Naive B cell (primary cell): ENCODE data around the gene RIPOR2. TPM values are rescaled to one million over a fixed set of nuclear protein-coding genes. Genes with fewer than 3 reads are reported as not detected.

Experiments used
- ATAC-seq, 2 donors: fragments of 150-1000 bp; cut with Tn5 transposase; 2 replicates each; pipeline ENCODE4 v1.10.0; 2021; ENCODE audit warnings: low read depth in 2 of 2, mild to moderate bottlenecking in 2 of 2, moderate library complexity in 2 of 2
- DNase-seq: peaks from one replicate; pipeline ENCODE4 v3.0.0; 2022
- H3K27ac Mint-ChIP-seq, 6 donors: one replicate each; pipeline ENCODE4 v1.8.0; 2020 to 2022; ENCODE audit warnings: mild to moderate bottlenecking in 6 of 6, mixed read lengths in 6 of 6, moderate library complexity in 5 of 6, inconsistent platforms in 2 of 6
- H3K27me3 Mint-ChIP-seq, 3 donors: one replicate each; pipeline ENCODE4 v1.8.0; 2021 to 2022; ENCODE audit warnings: mixed read lengths in 3 of 3, mild to moderate bottlenecking in 1 of 3
- H3K36me3 Mint-ChIP-seq, 2 donors: one replicate each; pipeline ENCODE4 v1.8.0; 2020 to 2022; ENCODE audit warnings: mixed read lengths in 2 of 2, inconsistent platforms in 1 of 2, mild to moderate bottlenecking in 1 of 2
- H3K4me1 Mint-ChIP-seq, 3 donors: one replicate each; pipeline ENCODE4 v1.8.0; 2020 to 2022; ENCODE audit warnings: mixed read lengths in 3 of 3, inconsistent platforms in 1 of 3, mild to moderate bottlenecking in 1 of 3, moderate library complexity in 1 of 3
- H3K4me3 Mint-ChIP-seq, 8 donors: one replicate each; pipeline ENCODE4 v1.8.0; 2020 to 2022; ENCODE audit warnings: mild to moderate bottlenecking in 8 of 8, mixed read lengths in 8 of 8, moderate library complexity in 8 of 8, inconsistent platforms in 2 of 8
- H3K9me3 Mint-ChIP-seq, 7 donors: one replicate each; pipeline ENCODE4 v1.8.0; 2020 to 2022; ENCODE audit warnings: mixed read lengths in 7 of 7, mild to moderate bottlenecking in 5 of 7, inconsistent platforms in 2 of 7, moderate library complexity in 1 of 7
- polyA plus RNA-seq, 6 donors: library from polyadenylated mRNA; unstranded; fragments of 300-500 nt; fragmentation: Illumina TruSeq; gene quantifications; one replicate each; pipeline ENCODE4 v1.2.3, GENCODE V29; 2021; ENCODE audit warnings: low read depth in 6 of 6

Gene RIPOR2, protein sequence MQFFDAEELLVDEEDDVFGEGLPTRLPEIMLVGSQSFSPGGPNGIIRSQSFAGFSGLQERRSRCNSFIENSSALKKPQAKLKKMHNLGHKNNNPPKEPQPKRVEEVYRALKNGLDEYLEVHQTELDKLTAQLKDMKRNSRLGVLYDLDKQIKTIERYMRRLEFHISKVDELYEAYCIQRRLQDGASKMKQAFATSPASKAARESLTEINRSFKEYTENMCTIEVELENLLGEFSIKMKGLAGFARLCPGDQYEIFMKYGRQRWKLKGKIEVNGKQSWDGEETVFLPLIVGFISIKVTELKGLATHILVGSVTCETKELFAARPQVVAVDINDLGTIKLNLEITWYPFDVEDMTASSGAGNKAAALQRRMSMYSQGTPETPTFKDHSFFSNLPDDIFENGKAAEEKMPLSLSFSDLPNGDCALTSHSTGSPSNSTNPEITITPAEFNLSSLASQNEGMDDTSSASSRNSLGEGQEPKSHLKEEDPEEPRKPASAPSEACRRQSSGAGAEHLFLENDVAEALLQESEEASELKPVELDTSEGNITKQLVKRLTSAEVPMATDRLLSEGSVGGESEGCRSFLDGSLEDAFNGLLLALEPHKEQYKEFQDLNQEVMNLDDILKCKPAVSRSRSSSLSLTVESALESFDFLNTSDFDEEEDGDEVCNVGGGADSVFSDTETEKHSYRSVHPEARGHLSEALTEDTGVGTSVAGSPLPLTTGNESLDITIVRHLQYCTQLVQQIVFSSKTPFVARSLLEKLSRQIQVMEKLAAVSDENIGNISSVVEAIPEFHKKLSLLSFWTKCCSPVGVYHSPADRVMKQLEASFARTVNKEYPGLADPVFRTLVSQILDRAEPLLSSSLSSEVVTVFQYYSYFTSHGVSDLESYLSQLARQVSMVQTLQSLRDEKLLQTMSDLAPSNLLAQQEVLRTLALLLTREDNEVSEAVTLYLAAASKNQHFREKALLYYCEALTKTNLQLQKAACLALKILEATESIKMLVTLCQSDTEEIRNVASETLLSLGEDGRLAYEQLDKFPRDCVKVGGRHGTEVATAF
- polyA plus RNA-seq = 100 to 1,000 TPM; 464 to 666 (median 484) TPM

DNA sequence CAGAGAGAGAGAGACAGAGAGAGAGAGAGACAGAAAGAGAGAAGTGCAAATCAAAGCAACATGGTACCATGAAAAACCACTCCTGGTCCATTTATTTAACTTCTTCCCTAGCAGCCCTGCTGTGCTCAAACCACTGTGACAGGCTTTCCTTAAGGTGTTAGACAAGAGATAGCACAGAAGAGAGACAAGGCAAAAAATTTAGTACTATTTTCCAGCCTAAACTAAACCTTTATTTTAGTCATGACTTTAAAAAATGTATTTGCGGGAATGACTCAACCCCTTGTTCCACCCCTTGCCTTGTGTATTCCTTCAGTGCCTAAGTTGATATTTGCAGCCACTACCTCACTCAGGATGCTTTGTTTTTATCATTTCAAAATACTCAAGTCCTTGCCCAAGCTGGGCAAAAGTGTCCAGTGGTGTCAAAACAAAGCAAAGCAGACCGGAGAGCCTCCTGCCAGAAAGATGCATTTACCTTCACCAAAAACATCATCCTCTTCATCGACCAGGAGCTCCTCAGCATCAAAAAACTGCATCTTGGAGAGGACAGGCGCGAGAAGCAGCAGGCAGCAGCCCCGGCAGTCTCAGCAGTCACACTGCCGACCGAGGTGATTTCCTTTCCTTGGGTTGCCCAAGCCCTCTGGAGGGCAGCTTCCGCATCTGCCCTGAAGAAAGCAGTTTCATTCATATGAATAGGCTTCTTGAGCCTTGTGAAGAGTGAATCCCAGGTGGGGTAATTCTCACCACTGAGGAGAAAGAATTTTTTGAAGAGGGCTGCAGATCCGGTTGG, at the start of gene RIPOR2:
Gene RIPOR2, minus strand, starts transcription at position 595 of the 787 bp plus-strand sequence. Its CDS starts 62 bp downstream, at position 533.
- ATAC-seq (peak; percentile 72 to 75), DNase-seq (peak; percentile 73)
- no peaks in the 10 kb centered on the region for H3K27me3 Mint-ChIP-seq
- peaks cover 38 to 41% of the 10 kb centered on the region in 2 donors for H3K36me3 Mint-ChIP-seq
- peaks cover 56 to 70% (median 69%) of the 10 kb centered on the region in 3 donors for H3K4me1 Mint-ChIP-seq
- H3K9me3 Mint-ChIP-seq = no peaks in the 10 kb centered on the region
- peak within 1 kb of the TSS; percentile 93 to 100 (median 100) for H3K4me3 Mint-ChIP-seq
- H3K27ac Mint-ChIP-seq = peak within 1 kb of the TSS; percentile 94 to 99 (median 97)

DNA sequence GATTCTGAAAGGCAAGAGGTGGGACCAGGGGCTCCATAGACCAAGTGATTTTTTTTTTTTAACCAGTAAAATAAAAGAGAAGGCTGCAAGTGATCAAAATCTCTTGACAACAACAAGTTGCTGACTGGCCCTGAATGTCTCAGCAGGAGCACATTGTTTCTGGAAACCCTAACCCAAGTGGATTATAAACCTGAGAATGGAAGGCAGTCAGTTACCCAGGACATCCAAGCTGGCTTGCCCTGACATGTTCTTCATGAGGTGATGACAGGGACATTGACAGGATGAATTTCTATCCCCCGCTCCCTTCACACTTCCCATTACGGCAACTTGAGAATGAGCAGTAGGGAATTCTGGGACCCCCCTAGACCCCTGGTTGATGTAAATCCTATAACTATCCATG, 49.6 kb upstream of the RIPOR2 start:
- H3K4me1 Mint-ChIP-seq = peaks cover 32 to 58% (median 50%) of the 10 kb centered on the region in 3 donors
- DNase-seq (no peak), ATAC-seq (no peak)
- no peaks in the 10 kb centered on the region for H3K36me3 Mint-ChIP-seq
- H3K27ac Mint-ChIP-seq = peak overlapping the region in 2 of 6 donors; percentile 38 to 56
- peaks cover 0 to 2% (median 0%) of the 10 kb centered on the region in 7 donors for H3K9me3 Mint-ChIP-seq
- H3K4me3 Mint-ChIP-seq = no peak overlapping the region
- H3K27me3 Mint-ChIP-seq = no peaks in the 10 kb centered on the region

DNA sequence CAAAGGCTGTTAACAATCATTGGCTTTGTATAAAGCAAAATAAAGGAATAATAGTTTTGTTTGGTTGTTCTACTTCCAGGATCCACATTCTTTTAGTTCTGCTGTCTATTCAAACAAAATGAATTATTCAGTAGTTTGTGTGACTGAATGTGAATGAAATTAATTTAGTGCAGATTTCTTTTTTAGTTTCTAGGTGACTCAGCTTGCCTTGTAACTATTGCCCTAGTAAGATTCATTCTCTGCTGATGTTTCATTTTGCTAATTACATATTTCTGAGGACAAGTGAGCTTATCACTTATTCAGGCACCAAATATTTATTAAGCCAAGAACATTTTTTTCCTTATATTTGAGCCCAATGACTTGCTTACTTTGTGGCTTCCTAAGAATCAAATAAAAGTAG, 46.5 kb upstream of the RIPOR2 start:
- Mint-ChIP-seq H3K9me3 (peaks cover 0 to 2% (median 0%) of the 10 kb centered on the region in 7 donors), H3K27me3 (no peaks in the 10 kb centered on the region), H3K27ac (peak overlapping the region in 1 of 6 donors; percentile 61), H3K4me3 (no peak overlapping the region), H3K36me3 (no peaks in the 10 kb centered on the region), H3K4me1 (peaks cover 27 to 57% (median 47%) of the 10 kb centered on the region in 3 donors)
- DNase-seq (no peak), ATAC-seq (no peak)

DNA sequence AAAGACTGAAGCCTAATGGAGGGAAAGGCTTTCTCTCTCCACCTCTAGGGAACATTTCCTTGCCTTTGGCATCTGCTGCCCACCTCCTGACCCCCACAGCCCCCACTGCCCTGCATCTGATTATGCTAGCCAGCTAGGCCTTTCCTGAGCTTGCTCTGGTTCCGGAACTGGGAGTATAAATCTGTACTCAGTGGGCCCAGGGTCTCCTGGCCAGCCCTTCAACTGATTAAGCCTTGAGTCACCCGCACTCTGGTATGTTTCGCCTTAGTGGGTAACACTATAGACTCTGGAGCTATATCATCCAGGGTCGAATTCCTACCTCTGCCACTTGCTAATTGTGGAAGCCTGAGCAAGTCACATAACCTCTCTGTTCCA, 45.6 kb upstream of the RIPOR2 start:
- Mint-ChIP-seq H3K27me3 (no peaks in the 10 kb centered on the region), H3K9me3 (no peaks in the 10 kb centered on the region), H3K36me3 (no peaks in the 10 kb centered on the region), H3K4me1 (peaks cover 20 to 48% (median 38%) of the 10 kb centered on the region in 3 donors), H3K4me3 (peak overlapping the region in 1 of 8 donors; percentile 37), H3K27ac (peak overlapping the region in 3 of 6 donors; percentile 5 to 59 (median 26))
- DNase-seq (no peak), ATAC-seq (no peak)

DNA sequence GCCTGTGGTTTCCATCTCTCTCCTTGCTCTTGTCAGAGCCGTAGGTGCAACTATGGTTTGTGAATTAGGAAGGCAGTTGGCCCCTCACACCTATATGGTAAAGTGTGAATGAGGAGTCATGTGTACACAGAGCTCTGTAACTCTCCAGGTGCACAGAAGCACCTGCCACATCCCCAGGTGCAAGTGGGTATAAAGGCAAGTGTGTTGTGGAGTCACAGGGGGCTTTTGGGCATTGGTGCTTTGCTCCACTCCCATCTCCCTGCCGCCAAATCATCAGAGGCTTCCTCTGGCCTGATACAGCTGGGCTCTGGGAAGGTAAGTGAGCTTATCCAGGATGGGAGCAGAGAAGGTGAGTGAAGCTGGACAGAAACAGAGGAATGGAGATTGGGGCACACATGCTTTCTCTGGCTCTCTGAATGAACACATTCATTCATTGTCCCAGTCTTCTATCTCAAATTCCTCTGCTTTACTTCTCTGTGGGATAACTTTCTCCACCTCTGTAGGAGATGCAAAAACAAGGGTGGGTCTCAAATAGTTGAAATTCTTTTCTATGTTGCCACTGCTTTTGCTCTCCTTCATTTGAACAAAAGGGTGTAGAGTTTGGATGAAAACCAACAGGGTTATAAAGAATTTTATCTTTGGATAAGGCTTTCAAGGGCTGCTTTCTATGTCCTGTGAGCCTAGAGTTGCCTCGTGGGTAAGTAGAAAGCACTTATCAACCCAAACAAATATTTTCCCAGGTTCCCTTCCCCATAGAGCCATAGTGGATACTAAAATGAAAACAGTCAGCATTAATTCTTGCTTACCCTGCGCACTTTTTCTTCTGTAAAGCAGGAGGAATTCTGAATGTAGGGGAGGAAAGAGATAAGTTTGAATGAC, 45.0 kb upstream of the RIPOR2 start:
- H3K27ac Mint-ChIP-seq = peak overlapping the region in 1 of 6 donors; percentile 63
- H3K9me3 Mint-ChIP-seq = no peaks in the 10 kb centered on the region
- no peak for DNase-seq
- H3K36me3 Mint-ChIP-seq = no peaks in the 10 kb centered on the region
- no peak for ATAC-seq
- H3K4me1 Mint-ChIP-seq = peaks cover 20 to 48% (median 37%) of the 10 kb centered on the region in 3 donors
- no peak overlapping the region for H3K4me3 Mint-ChIP-seq
- H3K27me3 Mint-ChIP-seq = no peaks in the 10 kb centered on the region

DNA sequence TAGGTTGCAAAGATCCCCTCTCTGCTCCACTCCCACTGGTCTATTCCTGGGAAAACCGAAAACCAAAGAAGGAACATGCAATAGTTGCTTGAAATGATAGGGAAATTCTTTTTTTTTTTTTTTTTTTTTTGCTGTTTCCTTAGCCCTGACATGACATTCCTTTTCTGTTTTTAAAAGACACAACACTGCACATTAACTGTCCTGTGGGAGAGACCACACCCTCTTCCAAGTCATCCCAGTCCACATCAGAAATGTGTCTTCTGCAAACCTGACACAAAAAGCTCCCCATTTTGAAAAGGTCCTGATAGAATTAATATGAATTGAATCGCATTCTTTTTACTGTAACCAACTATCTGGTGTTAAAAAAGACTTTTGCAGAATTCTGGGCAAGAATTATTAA, 43.4 kb upstream of the RIPOR2 start:
- Mint-ChIP-seq H3K9me3 (no peaks in the 10 kb centered on the region), H3K4me1 (peaks cover 32 to 54% (median 48%) of the 10 kb centered on the region in 3 donors), H3K27ac (peak overlapping the region in 2 of 6 donors; percentile 59 to 64), H3K27me3 (no peaks in the 10 kb centered on the region), H3K36me3 (no peaks in the 10 kb centered on the region), H3K4me3 (no peak overlapping the region)
- ATAC-seq = no peak
- no peak for DNase-seq

DNA sequence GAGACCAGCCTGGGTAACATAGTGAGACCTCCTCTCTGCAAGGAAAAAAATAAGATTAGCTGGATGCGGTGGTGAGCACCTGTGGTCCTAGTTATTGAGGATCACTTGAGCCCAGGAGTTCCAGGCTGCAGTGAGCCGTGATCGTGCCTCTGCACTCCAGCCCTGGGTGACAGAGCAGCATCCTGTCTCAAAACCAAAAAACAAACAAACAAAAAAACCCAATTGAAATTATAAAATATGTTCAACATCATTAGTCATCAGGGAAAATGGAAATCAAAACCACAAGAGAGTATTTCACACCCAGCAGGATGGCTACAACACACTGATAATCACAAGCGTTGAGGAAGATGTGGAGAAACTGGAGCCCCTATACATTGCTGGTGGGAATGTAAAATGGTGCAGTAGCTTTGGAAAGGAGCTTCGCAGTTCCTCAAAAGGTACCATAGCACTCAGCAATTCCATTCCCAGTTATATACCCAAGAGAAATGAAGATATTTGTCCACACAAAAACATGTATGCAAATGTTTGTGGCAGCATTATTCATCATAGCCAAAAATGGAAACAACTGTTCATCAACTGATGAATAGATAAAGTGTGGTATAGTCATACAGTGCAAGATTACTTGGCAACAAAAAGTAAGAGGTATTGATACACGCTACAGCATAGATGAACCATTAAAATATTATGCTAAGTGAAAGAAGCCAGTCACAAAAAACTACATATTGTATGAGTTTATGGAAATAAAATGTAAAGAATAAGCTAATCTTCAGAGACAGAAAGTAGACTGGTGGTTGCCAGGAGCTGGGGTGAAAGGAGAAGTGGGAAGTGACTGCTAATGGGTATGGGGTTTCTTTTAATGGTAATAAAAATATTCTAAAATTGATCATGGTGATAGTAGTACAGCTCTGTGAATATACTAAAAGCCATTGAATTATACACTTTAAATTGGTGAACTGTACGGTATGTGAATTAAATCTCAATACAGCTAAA, 38.7 kb upstream of the RIPOR2 start:
- peaks cover 0 to 7% of the 10 kb centered on the region in 2 donors for H3K36me3 Mint-ChIP-seq
- H3K27ac Mint-ChIP-seq = peak overlapping the region; percentile 66 to 95 (median 83)
- H3K27me3 Mint-ChIP-seq = no peaks in the 10 kb centered on the region
- no peaks in the 10 kb centered on the region for H3K9me3 Mint-ChIP-seq
- H3K4me1 Mint-ChIP-seq = peaks cover 44 to 56% (median 54%) of the 10 kb centered on the region in 3 donors
- ATAC-seq = peak; percentile 90 to 94
- peak overlapping the region in 7 of 8 donors; percentile 30 to 66 (median 50) for H3K4me3 Mint-ChIP-seq
- DNase-seq = no peak

DNA sequence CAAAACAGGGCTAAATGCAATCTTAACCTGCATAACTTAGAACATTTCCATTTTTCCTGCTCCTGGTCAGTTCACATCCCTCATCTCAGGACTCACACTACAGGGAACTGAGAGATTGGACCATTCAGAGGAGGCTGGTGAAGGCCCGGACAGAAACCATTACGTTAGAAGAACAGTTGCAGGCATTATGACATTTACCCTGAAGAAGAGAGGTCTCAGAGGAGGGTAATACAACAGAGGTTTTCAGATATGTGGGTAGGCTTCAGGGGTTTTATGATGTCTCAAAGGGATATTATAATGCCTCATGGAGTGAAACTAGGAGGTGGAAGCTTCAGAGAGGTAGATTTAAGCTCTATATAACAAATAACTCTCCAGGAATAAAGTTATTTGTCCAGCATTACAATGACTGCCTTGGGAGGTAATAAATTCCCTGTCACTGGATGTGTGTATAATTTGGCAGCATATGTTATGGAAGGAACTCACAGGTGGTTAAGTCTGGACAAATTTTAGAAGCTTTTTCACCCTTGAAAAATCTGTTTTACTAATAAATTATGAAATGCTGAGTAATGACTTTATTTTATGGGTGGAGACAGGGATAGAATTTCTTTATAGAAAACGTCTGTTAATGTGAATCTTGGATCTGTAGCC, 36.7 kb upstream of the RIPOR2 start:
- Mint-ChIP-seq H3K27me3 (no peaks in the 10 kb centered on the region), H3K4me1 (peaks cover 47 to 60% (median 54%) of the 10 kb centered on the region in 3 donors), H3K9me3 (no peaks in the 10 kb centered on the region), H3K27ac (peak overlapping the region in 2 of 6 donors; percentile 69 to 70), H3K4me3 (peak overlapping the region in 2 of 8 donors; percentile 2 to 63), H3K36me3 (peaks cover 0 to 7% of the 10 kb centered on the region in 2 donors)
- DNase-seq = no peak
- no peak for ATAC-seq

DNA sequence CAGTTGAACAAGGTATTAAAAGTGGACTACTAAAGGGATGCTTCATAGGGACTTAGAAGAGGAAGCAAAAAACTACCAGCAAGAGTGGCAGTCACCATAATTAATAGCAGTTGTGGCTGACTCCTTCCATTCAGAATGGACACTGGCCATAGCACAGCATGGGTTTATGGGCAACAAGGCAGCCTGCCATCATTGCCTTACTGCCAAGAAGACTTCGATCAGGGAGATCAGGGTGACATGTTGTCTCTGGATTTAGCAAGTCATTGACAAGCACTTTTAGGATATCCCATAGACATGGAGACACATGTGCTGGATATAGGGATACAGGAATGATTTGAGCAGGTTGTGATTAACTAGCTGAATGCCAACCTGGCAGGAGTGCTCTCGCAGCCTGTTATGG, 35.3 kb upstream of the RIPOR2 start:
- ATAC-seq (no peak), DNase-seq (no peak)
- H3K27me3 Mint-ChIP-seq = no peaks in the 10 kb centered on the region
- H3K4me1 Mint-ChIP-seq = peaks cover 52 to 72% (median 65%) of the 10 kb centered on the region in 3 donors
- peak overlapping the region in 1 of 6 donors; percentile 5 for H3K27ac Mint-ChIP-seq
- no peak overlapping the region for H3K4me3 Mint-ChIP-seq
- H3K9me3 Mint-ChIP-seq = no peaks in the 10 kb centered on the region
- H3K36me3 Mint-ChIP-seq = peaks cover 0 to 7% of the 10 kb centered on the region in 2 donors

DNA sequence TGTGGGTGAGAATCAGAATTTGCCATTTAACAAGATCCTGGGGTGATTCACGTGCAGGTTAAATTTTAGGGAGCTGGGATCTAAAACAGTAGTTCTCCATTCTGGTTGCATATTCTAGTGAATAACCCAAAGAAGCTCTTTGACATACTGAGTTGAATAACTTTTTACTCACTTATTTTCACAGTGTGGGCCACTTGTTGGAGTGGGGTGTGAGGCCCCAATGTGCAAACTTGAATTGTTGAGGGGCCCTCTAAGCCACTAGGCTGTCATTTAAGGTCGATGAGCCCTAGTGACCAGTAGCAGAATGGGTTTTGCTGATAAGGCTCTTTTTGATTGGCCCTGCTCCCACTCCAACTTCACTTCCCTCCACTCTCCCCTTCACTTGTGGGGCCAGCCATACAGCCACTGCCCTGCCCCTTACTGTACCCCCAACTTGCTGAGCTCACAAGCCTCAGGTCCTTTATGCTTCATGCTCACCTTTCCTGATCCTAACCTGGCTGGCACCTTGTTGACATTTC, 33.6 kb upstream of the RIPOR2 start:
- Mint-ChIP-seq H3K4me3 (no peak overlapping the region), H3K27ac (peak overlapping the region in 4 of 6 donors; percentile 32 to 60 (median 44)), H3K9me3 (no peaks in the 10 kb centered on the region), H3K4me1 (peaks cover 50 to 70% (median 65%) of the 10 kb centered on the region in 3 donors), H3K36me3 (peaks cover 0 to 7% of the 10 kb centered on the region in 2 donors), H3K27me3 (no peaks in the 10 kb centered on the region)
- ATAC-seq (no peak), DNase-seq (no peak)
